ENCODE measurements around the gene NTSR2. TPM values are rescaled to one million over a fixed set of nuclear protein-coding genes. Genes with fewer than 3 reads are reported as not detected.

Gene NTSR2
- total RNA-seq, 1 donor from 2014 or later = not detected

DNA sequence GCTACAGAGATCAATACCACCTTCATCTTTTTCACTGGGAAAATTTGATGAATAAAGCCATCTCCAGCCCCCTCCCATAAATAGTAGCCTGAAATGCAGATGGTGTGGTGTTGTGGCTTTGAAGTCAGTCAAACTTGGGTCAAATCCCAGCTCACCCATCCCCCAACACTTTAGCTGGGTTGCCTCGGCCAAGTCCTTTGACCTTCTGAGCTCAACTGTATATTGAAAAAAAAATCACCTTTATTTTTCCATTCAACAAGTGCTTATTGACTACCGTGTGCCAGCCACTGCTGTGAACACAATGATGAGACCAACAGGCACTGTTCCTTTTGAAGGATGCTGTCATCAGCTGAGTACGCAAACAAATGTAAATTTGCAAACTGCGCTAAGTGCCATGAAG lies 35.1 kb upstream of the NTSR2 start:
- no peak for DNase-seq
- no peak overlapping the region for H3K4me3 ChIP-seq
- no peaks in the 10 kb centered on the region for H3K9me3 ChIP-seq (replicated peaks)
- intact Hi-C loops (cut with micrococcal nuclease) = no loop called here
- TF ChIP-seq, protein P1, sequence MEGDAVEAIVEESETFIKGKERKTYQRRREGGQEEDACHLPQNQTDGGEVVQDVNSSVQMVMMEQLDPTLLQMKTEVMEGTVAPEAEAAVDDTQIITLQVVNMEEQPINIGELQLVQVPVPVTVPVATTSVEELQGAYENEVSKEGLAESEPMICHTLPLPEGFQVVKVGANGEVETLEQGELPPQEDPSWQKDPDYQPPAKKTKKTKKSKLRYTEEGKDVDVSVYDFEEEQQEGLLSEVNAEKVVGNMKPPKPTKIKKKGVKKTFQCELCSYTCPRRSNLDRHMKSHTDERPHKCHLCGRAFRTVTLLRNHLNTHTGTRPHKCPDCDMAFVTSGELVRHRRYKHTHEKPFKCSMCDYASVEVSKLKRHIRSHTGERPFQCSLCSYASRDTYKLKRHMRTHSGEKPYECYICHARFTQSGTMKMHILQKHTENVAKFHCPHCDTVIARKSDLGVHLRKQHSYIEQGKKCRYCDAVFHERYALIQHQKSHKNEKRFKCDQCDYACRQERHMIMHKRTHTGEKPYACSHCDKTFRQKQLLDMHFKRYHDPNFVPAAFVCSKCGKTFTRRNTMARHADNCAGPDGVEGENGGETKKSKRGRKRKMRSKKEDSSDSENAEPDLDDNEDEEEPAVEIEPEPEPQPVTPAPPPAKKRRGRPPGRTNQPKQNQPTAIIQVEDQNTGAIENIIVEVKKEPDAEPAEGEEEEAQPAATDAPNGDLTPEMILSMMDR (IDR thresholded peaks at IDR 0.05; ENCODE audit: borderline replicate concordance) = no peak
- no peak overlapping the region for H3K27ac ChIP-seq (replicated peaks)
- H3K4me1 ChIP-seq = peaks cover 1% of the 10 kb centered on the region
- no peaks in the 10 kb centered on the region for H3K27me3 ChIP-seq (ENCODE audit: low read depth)
- H3K36me3 ChIP-seq = no peaks in the 10 kb centered on the region

DNA sequence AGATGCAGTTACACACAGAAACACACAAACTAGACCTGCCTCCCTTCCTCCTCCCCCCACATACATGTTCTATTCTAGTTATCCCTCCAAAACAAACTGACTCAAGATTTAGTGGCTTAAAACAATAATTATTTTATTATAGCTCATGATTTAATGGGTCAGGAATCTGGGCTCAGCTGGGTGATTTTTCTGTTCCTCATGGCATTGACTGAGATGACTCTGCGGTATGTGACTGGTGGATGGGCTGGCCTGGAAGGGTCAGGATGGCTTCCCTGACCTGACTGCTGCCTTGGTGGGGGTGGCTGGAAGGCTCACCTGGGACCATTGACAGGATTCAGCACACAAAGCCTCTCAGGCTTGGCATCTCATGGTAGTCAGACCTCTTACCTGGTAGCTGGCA lies 33.7 kb upstream of the NTSR2 start:
- H3K27me3 ChIP-seq (ENCODE audit: low read depth) = no peaks in the 10 kb centered on the region
- no peak overlapping the region for H3K27ac ChIP-seq (replicated peaks)
- peaks cover 3% of the 10 kb centered on the region for H3K4me1 ChIP-seq
- intact Hi-C loops (cut with micrococcal nuclease) = no loop called here
- H3K36me3 ChIP-seq = no peaks in the 10 kb centered on the region
- TF ChIP-seq, protein P1 (IDR thresholded peaks at IDR 0.05; ENCODE audit: borderline replicate concordance) = no peak
- H3K9me3 ChIP-seq (replicated peaks) = no peaks in the 10 kb centered on the region
- no peak overlapping the region for H3K4me3 ChIP-seq
- no peak for DNase-seq

DNA sequence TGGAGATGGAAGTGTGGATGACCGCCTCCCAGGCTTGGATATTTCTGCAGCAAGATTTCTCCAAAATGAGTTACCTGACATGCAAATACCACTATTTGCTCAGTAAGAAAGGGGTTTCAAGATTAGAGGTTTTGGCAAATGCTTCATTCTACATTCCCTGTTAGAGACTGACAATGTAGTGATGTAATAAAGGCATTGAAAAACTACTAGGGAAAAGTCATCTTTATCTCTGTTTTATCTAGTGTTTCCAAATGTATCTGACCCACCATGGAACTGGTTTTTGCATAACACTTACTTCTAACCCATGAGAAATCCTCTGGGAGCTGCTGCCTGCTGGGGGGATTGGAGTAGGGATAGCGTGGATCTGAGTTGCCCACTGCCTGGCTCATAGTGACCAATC lies 33.0 kb upstream of the NTSR2 start:
- H3K36me3 ChIP-seq = no peaks in the 10 kb centered on the region
- no peak overlapping the region for H3K27ac ChIP-seq (replicated peaks)
- H3K27me3 ChIP-seq (ENCODE audit: low read depth) = no peaks in the 10 kb centered on the region
- H3K4me3 ChIP-seq = no peak overlapping the region
- no peak for DNase-seq
- peaks cover 10% of the 10 kb centered on the region for H3K4me1 ChIP-seq
- intact Hi-C loops (cut with micrococcal nuclease) = no loop called here
- no peaks in the 10 kb centered on the region for H3K9me3 ChIP-seq (replicated peaks)
- TF ChIP-seq, protein P1 (IDR thresholded peaks at IDR 0.05; ENCODE audit: borderline replicate concordance) = no peak

DNA sequence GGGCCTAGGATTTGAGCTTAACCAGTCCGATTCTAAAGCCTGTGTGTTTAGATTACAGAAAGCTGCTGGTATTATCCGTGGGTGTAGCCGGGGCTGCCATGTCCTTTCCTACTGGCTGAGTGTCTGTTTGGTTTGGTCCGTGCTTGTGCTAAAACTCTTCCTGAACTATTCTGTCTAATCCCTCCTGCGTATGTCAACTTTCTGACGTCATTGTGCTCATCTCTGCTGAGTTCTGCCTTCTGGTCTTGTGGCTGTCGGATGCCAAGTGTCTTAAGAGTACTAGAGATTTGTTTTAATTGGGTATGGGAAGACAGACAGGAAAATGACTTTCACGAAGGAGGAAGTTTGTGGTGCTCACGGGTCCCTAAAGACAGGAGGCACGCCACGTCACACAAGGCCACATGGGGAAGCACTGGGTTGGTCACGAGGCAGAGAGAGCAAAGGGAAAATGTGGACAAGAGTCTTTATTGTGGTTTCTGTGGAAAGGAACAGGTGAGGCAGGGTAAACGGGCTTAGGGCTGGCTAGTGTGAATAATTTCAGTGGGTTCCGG lies 31.8 kb upstream of the NTSR2 start:
- H3K36me3 ChIP-seq = no peaks in the 10 kb centered on the region
- intact Hi-C loops (cut with micrococcal nuclease) = no loop called here
- DNase-seq = no peak

DNA sequence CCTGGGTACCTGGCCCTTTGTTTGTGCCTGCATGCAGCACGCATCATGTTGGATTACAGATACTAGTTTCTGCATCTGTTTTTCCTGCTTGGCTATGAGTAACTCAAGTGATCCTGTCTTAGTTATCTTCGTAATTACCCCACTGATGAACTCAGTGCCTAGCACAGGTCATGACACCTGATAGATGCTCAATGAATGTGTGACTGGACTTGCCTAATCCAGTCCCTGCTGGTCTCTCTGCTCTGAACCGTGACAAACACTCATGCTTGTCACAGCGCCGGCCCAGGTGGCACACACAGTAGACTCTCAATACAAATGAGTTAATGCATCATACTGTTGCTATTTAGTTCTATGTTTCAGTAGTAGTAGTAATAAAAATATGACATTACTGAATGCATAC lies 31.2 kb upstream of the NTSR2 start:
- H3K4me3 ChIP-seq = no peak overlapping the region
- no peak overlapping the region for H3K27ac ChIP-seq (replicated peaks)
- H3K9me3 ChIP-seq (replicated peaks) = no peaks in the 10 kb centered on the region
- TF ChIP-seq, protein P1 (IDR thresholded peaks at IDR 0.05; ENCODE audit: borderline replicate concordance) = no peak
- DNase-seq = no peak
- no peaks in the 10 kb centered on the region for H3K27me3 ChIP-seq (ENCODE audit: low read depth)
- intact Hi-C loops (cut with micrococcal nuclease) = no loop called here
- peaks cover 28% of the 10 kb centered on the region for H3K4me1 ChIP-seq
- H3K36me3 ChIP-seq = no peaks in the 10 kb centered on the region

More for the DNA sequence above, 31.8 kb upstream of the NTSR2 start:
- H3K9me3 ChIP-seq (replicated peaks) = no peaks in the 10 kb centered on the region
- no peak overlapping the region for H3K27ac ChIP-seq (replicated peaks)
- no peak overlapping the region for H3K4me3 ChIP-seq
- TF ChIP-seq, protein P1 (IDR thresholded peaks at IDR 0.05; ENCODE audit: borderline replicate concordance) = no peak
- H3K4me1 ChIP-seq = peaks cover 22% of the 10 kb centered on the region
- H3K27me3 ChIP-seq (ENCODE audit: low read depth) = no peaks in the 10 kb centered on the region
